ENCODE measurements around the gene KCNN1. TPM values are rescaled to one million over a fixed set of nuclear protein-coding genes. Genes with fewer than 3 reads are reported as not detected.
"Not testable (repeated sequence)": the region's sequence is repeated elsewhere in the genome, so short reads cannot be mapped to it uniquely, and the experiment has no call there.

The KCNN1 gene
- under 0.01 and 0.42 TPM in 2 replicates for total RNA-seq

DNA sequence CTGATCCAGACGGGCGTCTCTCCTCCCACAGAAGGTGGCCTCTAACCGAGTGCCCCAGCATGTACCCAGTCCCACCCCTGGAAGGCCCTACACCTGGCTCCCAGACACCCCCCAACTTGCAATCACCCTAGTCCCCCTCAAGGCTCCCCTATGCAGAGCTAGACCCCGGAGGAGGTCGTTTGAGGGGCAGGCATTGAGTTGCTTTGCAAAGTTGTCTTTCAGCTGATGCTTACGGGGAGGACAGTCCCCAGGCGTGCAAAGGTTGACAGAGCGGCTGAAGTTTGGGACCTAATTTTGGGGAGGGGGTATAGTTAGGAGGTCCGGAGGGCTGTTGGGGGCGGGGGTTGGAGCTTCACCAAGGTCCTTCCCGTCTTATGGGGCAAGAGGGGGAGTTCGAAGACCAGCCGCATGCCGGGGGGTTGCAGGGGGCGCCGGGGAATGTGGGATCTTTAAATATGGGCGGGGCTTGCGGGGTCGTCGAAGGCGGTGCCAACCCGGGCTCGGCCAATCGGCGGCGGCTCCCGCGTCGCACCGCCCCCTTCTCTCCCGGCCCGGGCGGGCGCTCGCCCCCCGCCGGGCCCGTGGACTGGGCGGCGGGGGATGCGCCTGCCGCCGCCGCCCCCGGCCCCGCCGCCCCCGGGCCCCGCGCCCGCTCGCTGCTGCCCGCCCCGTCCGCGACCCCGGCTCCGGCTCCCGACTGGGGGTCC lies at the start of gene KCNN1:
KCNN1 (plus strand) TSS at position 558 of the 707 bp plus-strand sequence. CDS start 6,782 bp downstream, outside the sequence.
- DNase-seq: no peak

DNA sequence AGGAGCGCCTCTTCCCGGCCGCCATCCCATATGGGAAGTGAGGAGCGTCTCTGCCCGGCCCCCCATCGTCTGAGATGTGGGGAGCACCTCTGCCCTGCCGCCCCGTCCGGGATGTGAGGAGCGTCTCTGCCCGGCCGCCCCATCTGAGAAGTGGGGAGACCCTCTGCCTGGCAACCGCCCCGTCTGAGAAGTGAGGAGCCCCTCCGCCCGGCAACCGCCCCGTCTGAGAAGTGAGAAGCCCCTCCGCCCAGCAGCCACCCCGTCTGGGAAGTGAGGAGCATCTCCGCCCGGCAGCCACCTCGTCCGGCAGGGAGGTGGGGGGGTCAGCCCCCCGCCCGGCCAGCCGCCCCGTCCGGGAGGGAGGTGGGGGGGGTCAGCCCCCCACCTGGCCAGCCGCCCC lies 48.8 kb upstream of the KCNN1 start:
- DNase-seq: not testable (repeated sequence)

DNA sequence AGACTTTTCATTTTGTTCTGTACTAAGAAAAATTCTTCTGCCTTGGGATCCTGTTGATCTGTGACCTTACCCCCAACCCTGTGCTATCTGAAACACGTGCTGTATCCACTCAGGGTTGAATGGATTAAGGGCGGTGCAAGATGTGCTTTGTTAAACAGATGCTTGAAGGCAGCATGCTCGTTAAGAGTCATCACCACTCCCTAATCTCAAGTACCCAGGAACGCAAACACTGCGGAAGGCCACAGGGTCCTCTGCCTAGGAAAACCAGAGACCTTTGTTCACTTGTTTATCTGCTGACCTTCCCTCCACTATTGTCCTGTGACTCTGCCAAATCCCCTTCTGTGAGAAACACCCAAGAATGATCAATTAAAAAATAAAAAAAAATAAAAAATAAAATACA lies 47.8 kb upstream of the KCNN1 start:
- not testable (repeated sequence) for DNase-seq

DNA sequence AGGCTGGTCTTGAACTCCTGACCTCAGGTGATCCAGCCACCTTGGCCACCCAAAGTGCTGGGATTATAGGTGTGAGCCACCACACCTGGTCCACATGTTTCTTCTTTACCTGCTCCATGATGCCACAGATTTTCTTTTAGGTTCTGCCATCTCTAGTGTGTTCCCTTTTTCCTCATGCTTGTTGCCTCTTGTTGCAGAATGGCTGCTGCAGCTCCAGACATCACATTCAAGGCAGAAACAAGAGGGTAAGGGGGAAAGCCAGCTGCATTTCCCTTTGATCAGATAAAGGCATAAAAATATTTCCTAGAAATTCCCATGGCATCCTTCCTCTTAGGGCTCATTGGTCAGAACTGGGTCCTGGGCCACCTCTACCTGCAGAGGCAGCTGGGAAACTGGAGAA lies 46.4 kb upstream of the KCNN1 start:
- no peak for DNase-seq

DNA sequence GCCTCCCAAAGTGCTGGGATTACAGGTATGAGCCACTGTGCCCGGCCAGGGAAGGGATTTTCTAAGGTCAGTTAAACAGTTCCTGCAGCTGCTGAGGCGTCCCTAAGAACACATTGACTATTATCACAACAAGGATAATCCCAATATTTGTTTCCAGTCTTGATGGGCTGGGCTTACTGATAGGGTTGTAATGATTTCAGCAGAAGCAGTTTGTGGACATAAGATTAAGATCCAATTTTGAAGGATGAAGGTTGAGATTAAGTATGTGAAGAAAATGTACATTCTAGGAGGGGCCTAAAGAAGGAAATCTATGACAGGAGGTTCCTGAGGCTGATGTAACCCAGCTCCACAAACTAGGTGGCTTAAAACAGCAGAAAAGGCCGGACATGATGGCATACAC lies 44.8 kb upstream of the KCNN1 start:
- no peak for DNase-seq

DNA sequence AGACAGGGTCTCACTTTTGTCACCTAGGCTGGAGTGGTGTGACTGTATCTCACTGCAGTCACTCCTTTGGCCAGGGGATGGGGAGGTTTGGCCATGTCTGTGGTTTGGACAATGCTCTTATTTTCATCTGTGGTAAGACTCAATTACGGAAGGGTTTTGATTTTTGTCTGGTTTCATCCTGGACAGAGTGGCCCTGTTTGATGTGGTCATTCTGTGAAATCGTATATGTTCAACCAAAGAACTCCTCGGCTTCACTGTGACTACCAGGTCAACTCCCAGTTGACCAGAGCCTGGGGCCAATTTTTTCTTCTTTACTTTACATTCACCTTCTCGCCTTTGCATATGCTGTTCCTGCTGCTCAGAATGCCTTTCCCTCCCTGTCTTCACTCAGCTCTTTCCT lies 40.9 kb upstream of the KCNN1 start:
- no peak for DNase-seq

DNA sequence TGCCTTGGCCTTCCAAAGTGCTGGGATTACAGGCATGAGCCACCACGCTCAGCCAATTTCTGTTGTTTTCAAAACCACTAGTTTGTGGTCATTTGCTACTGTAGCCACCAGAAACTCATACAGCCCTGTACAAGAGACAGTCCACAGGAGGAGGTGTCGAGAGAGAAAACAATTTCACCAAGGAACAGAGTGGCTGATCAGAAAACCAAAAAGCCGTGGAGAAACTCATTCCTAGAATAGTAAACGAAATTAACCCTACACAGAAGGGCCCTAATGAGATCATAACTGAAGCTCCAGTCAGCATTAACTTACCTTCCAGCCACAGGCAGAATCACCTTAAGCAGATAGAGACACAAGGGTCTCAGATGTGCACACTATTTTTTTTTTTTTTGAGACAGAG lies 37.9 kb upstream of the KCNN1 start:
- no peak for DNase-seq

DNA sequence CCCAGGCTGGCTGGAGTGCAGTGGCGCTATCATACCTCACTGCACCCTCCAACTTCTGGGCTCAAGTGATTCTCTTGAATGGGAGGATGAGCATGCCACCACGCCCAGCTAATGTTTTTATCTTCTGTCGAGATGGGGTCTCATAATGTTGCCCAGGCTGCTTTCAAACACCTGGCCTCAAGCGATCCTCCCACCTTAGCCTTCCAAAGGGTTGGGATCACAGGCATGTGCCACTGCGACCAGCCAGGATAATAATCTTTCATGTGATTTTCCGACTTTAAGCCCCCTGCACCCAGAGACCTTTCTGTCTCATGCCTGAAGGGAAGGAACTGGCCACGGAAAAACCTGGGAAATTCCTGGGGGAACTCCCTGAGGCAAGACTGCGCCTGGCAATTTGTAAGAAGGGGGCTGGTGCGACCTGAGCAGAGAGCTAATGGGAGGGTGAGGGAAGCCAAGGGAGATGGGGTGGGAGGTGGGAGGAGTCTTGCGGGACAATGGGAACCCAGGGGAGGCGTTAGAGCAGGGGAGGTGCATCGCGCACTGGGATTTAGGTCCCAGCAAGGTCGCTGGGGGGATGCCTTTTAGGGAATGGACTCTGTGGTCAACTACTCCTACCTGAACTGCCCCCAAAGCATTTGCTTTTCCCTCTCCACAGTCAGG lies 35.2 kb upstream of the KCNN1 start:
- peak; percentile 34 for DNase-seq

DNA sequence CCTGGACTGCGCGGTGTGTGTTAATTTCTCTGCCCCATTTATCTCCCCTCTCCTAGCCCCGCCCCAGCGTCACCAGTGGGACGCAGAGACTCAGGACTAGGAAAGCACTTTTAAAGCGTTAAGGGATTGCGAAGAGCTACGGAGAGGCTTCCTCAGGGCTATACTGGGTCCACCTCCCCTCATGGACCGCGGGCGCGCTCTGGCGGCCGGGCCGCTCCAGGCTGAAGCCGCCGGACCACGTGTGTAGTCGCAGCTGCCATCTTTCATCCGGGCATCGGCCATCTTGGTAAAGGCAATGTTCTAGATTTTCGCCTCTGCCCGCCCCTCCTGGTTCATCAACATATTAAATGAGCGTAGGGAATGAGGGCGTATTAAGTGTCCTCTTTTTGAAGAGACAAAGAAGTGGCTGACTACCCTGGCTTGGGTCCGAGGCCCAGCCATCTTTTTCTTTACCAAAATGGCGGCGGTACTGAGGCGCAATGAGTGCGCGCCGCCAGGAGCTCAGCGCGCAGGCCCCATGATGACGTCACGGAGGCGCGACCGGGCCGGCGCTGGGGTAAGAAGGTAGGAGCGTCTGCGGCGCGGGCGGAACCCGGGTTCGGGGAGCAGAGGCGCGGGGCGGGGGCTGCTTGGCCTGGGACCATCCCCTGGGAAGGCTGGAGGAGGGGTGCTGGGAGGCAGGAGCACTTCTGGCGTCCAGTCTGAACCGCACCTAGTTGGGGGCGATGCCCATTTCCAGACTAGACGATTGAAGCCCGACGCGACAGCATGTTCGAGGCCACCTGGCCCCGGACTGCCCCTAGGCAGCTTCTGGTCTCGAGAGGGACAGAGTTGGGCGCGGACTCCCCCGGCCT lies 34.2 kb upstream of the KCNN1 start, which contains the start of gene CCDC124:
CCDC124 (plus strand) TSS at position 531 of the 854 bp plus-strand sequence. CDS start 3,406 bp downstream, outside the sequence.
- DNase-seq: peak; percentile 94

DNA sequence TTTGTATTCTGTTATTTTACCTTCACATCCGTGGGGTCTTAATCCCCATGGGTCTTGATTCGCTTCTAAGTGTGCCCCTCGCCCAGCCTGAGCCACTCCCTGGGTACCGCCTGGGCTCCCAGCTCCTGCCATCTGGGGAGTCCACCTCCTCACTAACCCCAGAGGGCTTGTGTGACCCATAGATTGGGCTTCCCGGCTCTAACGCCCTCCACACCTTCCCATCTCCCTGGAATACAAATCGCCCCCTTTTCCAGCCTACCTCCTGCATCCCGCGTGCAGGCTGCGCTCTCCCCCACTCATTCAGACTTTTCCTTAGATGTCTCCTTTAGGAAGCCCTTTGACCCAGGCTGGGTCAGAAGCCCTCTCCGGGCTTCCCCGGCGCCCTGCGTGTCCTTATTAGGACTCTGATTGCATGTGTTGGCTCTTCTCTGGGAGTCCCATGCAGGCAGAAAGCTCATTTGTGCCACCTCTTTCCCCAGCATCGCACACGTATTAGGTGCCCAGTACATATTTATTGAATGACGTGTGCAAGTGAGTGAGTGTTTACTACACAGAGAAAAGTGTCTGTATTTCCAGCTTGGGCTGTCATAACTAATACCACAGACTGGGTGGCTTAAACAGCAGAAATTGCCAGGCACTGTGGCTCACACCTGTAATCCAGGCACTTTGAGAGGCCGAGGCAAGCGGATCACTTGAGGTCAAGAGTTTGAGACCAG lies 33.3 kb upstream of the KCNN1 start:
- DNase-seq: peak; percentile 17

DNA sequence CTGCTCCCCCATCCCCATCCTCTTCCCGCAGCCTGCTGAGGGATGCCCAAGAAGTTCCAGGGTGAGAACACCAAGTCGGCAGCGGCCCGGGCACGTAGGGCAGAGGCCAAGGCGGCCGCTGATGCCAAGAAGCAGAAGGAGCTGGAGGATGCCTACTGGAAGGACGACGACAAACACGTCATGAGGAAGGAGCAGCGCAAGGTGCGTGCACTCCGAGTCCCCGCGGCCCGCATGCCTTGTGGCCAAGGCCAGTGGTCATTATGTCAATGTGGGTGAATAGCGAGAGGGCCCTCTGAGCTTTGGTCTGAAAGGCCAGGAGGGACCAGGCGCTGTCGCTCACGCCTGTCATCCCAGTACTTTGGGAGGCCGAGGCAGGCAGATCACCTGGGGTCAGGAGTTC lies 30.5 kb upstream of the KCNN1 start:
- DNase-seq: no peak

DNA sequence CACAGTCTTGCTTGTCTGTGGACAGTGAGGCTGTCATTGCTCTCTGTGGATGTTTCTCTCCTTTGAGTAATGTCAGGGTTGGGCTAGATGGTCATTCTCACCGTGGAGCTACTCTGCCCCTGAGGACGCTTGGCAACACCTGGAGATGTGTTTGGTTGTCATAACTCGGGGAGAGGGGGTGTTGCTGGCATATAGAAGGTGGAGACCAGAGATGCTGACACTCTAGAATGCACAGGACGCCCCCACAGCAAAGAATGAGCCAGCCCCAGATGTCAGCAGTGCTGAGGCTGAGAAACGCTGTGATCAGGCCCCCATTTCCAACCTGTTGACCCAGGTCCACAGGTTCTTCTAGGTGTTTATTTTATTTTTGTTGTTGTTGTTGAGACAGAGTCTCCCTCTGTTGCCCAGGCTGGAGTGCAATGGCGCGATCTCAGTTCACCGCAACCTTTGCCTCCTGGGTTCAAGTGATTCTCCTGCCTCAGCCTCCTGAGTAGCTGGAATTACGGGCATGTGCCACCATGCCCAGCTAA lies 29.5 kb upstream of the KCNN1 start:
- no peak for DNase-seq

DNA sequence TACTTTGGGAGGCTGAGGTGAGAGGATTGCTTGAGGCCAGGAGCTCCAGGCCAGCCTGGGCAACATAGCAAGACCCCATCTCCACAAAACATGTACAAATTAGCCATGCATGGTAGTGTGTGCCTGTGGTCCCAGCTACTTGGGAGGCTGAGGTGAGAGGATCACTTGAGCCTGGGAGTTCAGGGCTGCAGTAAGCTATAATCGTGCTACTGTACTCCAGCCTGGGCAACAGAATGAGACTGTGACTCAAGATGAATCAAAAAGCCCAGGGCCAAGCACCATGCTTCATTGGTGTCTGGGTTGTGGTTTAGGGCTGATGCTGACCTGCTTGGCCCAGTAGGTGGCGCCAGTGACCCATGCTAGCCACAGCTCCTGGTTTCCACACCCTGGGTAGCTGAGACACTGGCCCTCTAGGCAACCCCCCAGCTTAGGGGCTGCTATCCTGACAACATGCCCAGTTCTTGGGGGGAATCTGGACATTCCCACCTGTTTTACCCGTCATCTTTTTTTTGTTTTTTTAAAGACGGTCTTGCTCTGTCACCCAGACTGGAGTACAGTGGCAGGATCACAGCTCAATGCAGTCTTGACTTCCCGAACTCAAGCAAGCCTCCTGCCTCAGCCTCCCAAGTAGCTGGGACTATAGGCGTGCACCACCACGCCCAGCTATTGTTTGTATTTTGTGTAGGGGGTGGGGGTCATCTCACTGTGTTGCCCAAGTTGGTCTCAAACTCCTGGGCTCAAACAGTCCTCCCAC lies 28.6 kb upstream of the KCNN1 start:
- peak; percentile 85 for DNase-seq

DNA sequence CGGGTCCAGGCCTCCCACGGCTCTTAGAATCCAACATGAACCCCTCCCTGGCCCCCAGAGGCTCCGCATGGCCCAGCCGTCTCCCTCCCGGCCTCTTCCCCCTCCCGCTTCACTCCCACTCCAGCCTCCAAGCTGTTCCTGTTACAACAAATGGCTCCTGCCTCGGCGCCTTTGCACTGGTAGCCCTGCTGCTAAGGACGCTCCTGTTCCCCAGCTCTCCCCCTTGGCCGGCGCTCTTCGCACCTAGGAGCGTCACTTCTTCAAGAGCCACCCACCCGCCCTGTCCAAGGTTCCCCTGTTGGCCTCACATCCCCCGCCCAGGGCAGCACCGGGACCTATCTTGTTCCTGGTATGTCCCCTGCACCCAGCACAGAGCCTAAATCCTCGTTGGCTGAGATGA lies 24.7 kb upstream of the KCNN1 start:
- DNase-seq: no peak

DNA sequence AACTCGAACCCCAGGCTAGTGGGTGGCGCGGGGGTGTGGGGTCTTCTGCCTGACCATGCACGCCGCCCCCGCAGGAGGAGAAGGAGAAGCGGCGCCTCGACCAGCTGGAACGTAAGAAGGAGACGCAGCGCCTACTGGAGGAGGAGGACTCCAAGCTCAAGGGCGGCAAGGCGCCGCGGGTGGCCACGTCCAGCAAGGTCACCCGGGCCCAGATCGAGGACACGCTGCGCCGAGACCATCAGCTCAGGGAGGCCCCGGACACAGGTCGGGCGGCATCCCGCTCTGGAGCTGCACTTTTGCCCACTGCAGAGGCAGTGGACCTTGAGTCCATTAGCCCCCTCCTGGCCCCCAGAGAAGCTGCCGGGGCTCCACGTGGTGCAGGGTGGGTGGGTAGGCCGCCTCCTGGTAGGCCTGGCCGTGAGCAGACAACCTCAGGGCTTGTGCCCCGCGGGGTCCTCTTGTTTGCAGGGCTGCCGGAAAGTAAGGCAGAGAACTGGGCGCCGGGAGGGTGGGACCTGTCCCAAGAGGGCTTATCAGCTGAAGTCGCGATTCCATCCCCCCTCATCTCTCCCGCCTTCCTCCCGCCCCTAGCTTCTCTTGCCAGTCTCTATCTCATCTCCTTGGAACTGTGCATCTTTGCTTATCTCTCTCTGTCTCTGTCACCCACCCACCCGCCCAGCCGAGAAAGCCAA lies 24.2 kb upstream of the KCNN1 start:
- DNase-seq: no peak

DNA sequence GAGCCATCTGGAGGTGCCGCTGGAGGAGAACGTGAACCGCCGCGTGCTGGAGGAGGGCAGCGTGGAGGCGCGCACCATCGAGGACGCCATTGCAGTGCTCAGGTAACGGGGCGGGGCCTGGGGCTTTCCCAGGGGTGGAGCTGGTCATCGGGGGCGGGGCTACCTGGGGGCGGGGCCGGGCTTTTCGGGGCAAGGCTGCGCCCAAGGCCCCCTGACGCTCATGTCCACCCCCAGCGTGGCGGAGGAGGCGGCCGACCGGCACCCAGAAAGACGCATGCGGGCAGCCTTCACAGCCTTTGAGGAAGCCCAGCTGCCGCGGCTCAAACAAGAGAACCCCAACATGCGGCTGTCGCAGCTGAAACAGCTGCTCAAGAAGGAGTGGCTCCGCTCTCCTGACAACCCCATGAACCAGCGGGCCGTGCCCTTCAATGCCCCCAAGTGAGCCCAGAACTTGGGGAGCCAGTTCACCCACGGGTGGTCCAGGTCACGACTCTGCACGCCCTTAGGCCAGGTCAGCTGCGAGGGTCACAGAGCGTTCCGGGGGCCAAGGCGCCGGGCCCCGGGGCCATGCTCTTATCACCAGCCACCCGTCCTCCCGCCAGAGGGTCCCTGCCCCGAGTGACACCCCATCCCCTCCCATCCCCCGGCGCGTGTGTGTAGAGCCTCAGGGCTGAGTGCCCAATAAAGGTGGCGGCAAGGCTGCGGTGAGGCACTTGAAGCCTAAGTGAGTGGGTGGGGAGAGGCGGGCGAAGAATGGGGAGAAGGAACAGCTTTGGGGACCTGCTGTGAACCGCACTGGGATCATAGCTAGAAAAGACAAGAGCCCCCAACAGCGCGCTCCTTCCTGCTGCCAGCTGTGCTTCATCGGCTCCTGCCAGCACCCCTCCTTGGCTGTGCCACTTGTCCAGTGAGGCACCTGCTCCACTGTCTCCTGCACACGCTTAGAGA lies 23.4 kb upstream of the KCNN1 start:
- no peak for DNase-seq

DNA sequence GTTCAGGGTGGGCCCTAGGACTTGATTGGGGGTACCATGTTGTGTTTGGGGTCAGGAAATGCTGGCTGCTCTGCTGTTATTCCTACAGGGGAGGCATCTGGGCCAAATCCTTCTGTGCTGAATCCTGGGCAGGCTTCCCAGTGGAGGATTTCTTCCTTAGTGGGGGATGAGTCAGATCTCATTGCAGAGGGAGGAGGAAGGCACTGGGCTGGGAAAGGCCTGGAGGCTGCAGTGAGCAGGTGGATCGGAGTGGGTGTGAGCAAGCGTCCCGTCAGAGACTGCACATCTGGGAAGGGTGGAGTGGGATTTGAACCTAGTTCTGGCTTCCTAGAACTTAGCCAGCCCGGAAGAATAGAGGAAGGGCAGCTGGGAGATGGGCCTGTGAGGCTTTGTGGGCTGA lies 22.6 kb upstream of the KCNN1 start:
- DNase-seq: peak; percentile 51

DNA sequence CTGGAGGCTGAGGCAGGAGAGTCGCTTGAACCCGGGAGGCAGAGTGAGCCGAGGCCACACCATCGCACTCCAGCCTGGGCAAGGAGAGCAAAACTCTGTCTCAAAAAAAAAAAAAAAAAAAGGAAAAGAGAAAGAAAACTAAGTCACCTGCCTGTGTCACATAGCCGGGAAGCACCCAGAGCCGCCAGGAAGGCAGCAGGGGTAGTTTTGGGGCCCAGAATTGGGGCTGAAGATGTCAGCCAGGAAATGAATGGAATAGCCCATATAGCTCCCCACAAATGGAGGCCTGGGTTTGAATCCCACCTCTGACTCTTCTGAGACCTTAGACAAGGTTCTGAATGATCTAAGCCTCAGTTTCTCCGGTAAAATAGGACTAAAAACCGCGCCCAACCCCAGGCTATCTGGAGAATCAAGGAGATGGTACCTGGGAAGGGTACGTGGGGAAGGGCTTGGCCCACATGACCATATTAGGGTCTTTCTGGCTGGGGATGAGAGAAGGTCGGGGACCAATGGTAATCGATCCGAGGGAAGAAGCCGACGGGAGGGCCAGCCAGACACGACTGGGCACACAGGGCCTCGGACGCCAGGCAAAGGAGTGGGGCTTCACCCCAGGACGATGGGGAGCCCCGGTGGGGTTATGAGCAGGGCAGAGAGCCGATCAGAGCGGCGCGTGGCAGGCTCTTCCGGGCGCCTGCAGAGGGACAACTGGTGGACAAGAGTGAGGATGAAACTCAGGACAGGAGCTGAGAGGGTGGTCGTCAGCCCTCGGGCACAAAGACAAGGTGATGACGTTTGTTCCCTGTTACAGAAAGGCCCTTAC lies 19.7 kb upstream of the KCNN1 start:
- DNase-seq: no peak

Measured in dermis blood vessel endothelial cell (primary cell).